ENCODE data around the gene NFATC3. TPM values are rescaled to one million over a fixed set of nuclear protein-coding genes. Genes with fewer than 3 reads are reported as not detected.

Gene NFATC3
- total RNA-seq, 4 donors from 2014 or later: 39.5 to 54.5 (median 45.6) TPM

GRCh38 chr16:68214726-68215125, 129.6 kb downstream of the NFATC3 start:
- TF ChIP-seq CTCF (IDR thresholded peaks at IDR 0.05): no peak
- DNase-seq (ENCODE audit: low spot score) (no peak), ATAC-seq (ENCODE audit: low FRiP score) (no peak)

GRCh38 chr16:68215302-68215701, 130.1 kb downstream of the NFATC3 start:
- ATAC-seq (ENCODE audit: low FRiP score) (no peak), DNase-seq (ENCODE audit: low spot score) (no peak)
- no peak for TF ChIP-seq CTCF (IDR thresholded peaks at IDR 0.05)

- ATAC-seq (ENCODE audit: low FRiP score): no peak
- DNase-seq (ENCODE audit: low spot score): no peak
- TF ChIP-seq CTCF (IDR thresholded peaks at IDR 0.05): no peak
These were observed 131.1 kb downstream of the NFATC3 start for GRCh38 chr16:68216240-68216639.

- DNase-seq (ENCODE audit: low spot score): no peak
- TF ChIP-seq CTCF (IDR thresholded peaks at IDR 0.05): no peak
These were observed 132.3 kb downstream of the NFATC3 start for GRCh38 chr16:68217506-68217905.

GRCh38 chr16:68219725-68220351, 134.7 kb downstream of the NFATC3 start:
- DNase-seq (ENCODE audit: low spot score) (no peak), ATAC-seq (ENCODE audit: low FRiP score) (no peak)
- no peak for TF ChIP-seq CTCF (IDR thresholded peaks at IDR 0.05)

More at GRCh38 chr16:68217506-68217905, 132.3 kb downstream of the NFATC3 start:
- ATAC-seq (ENCODE audit: low FRiP score): no peak

- ATAC-seq (ENCODE audit: low FRiP score): no peak
- no peak for DNase-seq (ENCODE audit: low spot score)
- no peak for TF ChIP-seq CTCF (IDR thresholded peaks at IDR 0.05)
These were observed 137.9 kb downstream of the NFATC3 start for GRCh38 chr16:68223072-68223471.

GRCh38 chr16:68226116-68226515, 140.9 kb downstream of the NFATC3 start:
- DNase-seq (ENCODE audit: low spot score) (no peak), ATAC-seq (ENCODE audit: low FRiP score) (no peak)
- no peak for TF ChIP-seq CTCF (IDR thresholded peaks at IDR 0.05)

All from omental fat pad (tissue), 4 donors.